GM18520 (cell line): ENCODE results near the gene PRDM5.
"Not testable (repeated sequence)": the region's sequence is repeated elsewhere in the genome, so short reads cannot be mapped to it uniquely, and the experiment has no call there.

Experiments used
- ATAC-seq: cut with Tn5 transposase; IDR thresholded peaks from one replicate; pipeline ENCODE4 v1.9.1; 2021; ENCODE audit not compliant: unreplicated experiment

PRDM5 gene

GRCh38 chr4:120659616-120660170, 262.8 kb downstream of the PRDM5 start:
- no peak for ATAC-seq

- no peak for ATAC-seq
Observed at GRCh38 chr4:120658772-120659171, 263.8 kb downstream of the PRDM5 start.

GRCh38 chr4:120653804-120654573, 268.5 kb downstream of the PRDM5 start:
- no peak for ATAC-seq

GRCh38 chr4:120648336-120648735, 274.2 kb downstream of the PRDM5 start:
- ATAC-seq, result not testable (repeated sequence)
